ENCODE data around the gene SPAG6.

The SPAG6 gene

DNA sequence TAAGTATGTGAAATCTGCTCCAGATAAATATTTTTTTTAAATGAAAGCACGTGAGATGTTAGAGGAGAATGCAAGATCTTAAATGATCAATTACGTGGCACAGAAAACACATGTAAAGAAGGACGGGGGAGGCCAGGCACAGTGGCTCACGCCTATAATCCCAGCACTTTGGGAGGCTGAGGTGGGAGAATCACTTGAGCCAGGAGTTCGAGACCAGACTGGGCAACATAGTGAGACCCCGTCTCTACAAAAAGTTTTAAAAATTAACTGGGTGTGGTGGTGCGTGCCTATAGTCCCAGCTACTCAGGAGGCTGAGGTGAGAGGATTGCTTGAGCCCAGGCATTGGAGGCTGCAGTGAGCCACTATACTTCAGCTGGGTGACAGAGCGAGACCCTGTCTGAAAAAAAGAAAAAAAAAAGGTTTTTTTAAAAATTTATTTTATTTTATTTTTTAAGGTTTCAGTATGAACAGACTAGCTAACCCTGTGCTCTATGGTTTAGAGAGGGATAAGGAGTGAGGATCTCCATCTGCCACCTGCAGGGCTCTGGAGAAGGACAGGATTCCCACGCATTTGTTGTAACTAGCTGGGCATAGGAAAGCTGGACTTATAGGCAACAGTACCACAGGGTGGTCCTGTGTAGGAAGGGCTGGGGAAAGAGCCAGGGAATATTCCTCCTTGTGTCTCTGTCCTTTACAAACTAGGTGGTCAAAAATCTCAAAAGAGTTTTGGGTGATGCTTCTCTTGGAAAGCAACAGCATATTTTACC is 113.2 kb downstream of the SPAG6 start:
- Histone ChIP-seq H3K27me3 (replicated peaks; ENCODE audit: insufficient read depth, low read length) (no peaks in the 10 kb centered on the region), H4K20me1 (ENCODE audit: insufficient read depth, low read length) (no peaks in the 10 kb centered on the region), H3F3A (ENCODE audit: insufficient read depth, low read length) (no peaks in the 10 kb centered on the region), H2AFZ (ENCODE audit: low read length) (no peak overlapping the region), H3K4me3 (ENCODE audit: low read length) (no peak overlapping the region), H3K4me1 (ENCODE audit: low read length) (no peaks in the 10 kb centered on the region), H3K9ac (ENCODE audit: low read length) (no peak overlapping the region), H3K9me2 (replicated peaks; ENCODE audit: insufficient read depth, low read length) (no peaks in the 10 kb centered on the region), H3K27ac (ENCODE audit: low read length) (no peak overlapping the region), H3K36me3 (replicated peaks; ENCODE audit: insufficient read depth, low read length) (no peaks in the 10 kb centered on the region), H3K9me3 (replicated peaks; ENCODE audit: insufficient read depth, low read length) (no peaks in the 10 kb centered on the region), H3K79me2 (ENCODE audit: low read length) (no peaks in the 10 kb centered on the region), H3K4me2 (ENCODE audit: low read depth, low read length) (no peak overlapping the region)
- DNase-seq = no peak
- TF ChIP-seq EZH2phosphoT487 (IDR thresholded peaks at IDR 0.05; ENCODE audit: low read length) = no peak
- TF ChIP-seq, protein P1, sequence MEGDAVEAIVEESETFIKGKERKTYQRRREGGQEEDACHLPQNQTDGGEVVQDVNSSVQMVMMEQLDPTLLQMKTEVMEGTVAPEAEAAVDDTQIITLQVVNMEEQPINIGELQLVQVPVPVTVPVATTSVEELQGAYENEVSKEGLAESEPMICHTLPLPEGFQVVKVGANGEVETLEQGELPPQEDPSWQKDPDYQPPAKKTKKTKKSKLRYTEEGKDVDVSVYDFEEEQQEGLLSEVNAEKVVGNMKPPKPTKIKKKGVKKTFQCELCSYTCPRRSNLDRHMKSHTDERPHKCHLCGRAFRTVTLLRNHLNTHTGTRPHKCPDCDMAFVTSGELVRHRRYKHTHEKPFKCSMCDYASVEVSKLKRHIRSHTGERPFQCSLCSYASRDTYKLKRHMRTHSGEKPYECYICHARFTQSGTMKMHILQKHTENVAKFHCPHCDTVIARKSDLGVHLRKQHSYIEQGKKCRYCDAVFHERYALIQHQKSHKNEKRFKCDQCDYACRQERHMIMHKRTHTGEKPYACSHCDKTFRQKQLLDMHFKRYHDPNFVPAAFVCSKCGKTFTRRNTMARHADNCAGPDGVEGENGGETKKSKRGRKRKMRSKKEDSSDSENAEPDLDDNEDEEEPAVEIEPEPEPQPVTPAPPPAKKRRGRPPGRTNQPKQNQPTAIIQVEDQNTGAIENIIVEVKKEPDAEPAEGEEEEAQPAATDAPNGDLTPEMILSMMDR (IDR thresholded peaks at IDR 0.05; ENCODE audit: low read length) = no peak
- TF ChIP-seq EZH2 (optimal IDR thresholded peaks at IDR 0.05; ENCODE audit: low read depth, low read length) = no peak

DNA sequence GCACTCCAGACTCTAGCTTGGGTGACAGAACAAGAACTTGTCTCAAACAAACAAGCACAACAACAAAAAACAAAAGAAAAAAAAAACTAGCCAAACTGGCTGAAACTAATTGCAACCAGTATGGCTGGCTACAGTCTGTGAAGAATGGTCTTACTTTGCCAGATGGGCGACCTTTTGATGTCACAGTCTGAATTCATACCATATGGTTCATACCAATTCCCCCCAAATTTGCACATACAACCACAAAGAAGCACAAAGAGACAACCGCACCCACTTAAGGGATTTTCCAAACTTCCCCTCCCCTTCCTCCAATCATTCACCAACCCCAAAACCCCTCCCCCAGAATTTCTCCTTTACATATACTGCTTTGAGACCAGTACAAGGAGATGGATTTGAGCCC is 114.2 kb downstream of the SPAG6 start:
- H4K20me1 ChIP-seq (ENCODE audit: insufficient read depth, low read length) = no peaks in the 10 kb centered on the region
- H3K9me2 ChIP-seq (replicated peaks; ENCODE audit: insufficient read depth, low read length) = no peaks in the 10 kb centered on the region
- H3K9ac ChIP-seq (ENCODE audit: low read length) = no peak overlapping the region
- H3K4me3 ChIP-seq (ENCODE audit: low read length) = no peak overlapping the region
- H3K4me1 ChIP-seq (ENCODE audit: low read length) = no peaks in the 10 kb centered on the region
- H3K27me3 ChIP-seq (replicated peaks; ENCODE audit: insufficient read depth, low read length) = no peaks in the 10 kb centered on the region
- H3K36me3 ChIP-seq (replicated peaks; ENCODE audit: insufficient read depth, low read length) = no peaks in the 10 kb centered on the region
- TF ChIP-seq EZH2 (optimal IDR thresholded peaks at IDR 0.05; ENCODE audit: low read depth, low read length) (no peak), EZH2phosphoT487 (IDR thresholded peaks at IDR 0.05; ENCODE audit: low read length) (no peak)
- TF ChIP-seq, protein P1 (IDR thresholded peaks at IDR 0.05; ENCODE audit: low read length) = no peak
- H3K4me2 ChIP-seq (ENCODE audit: low read depth, low read length) = no peak overlapping the region
- H3K27ac ChIP-seq (ENCODE audit: low read length) = no peak overlapping the region
- no peak for DNase-seq
- H2AFZ ChIP-seq (ENCODE audit: low read length) = no peak overlapping the region
- H3K79me2 ChIP-seq (ENCODE audit: low read length) = no peaks in the 10 kb centered on the region
- H3K9me3 ChIP-seq (replicated peaks; ENCODE audit: insufficient read depth, low read length) = no peaks in the 10 kb centered on the region
- H3F3A ChIP-seq (ENCODE audit: insufficient read depth, low read length) = no peaks in the 10 kb centered on the region

DNA sequence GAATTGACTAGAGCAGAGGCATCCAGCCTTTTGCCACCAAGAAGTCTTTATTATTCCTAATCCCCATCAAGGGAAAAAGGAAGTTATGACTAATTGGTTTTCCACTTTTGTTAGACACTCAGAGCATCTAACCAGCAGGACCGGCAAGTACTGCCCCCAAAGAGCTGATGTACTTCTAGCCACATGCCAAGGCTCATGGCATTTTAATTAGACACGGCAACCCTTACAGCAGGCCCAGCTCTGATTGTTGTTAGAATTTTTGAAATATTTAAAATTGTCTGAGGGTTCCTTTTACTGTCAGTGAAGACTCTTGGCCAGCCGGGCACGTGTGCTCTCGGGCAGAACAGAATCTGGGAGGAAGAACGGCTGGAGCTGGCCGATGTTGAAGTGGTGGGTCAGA is 114.8 kb downstream of the SPAG6 start:
- Histone ChIP-seq H3K9me3 (replicated peaks; ENCODE audit: insufficient read depth, low read length) (no peaks in the 10 kb centered on the region), H3K27ac (ENCODE audit: low read length) (no peak overlapping the region), H2AFZ (ENCODE audit: low read length) (no peak overlapping the region), H3K79me2 (ENCODE audit: low read length) (no peaks in the 10 kb centered on the region), H3K9me2 (replicated peaks; ENCODE audit: insufficient read depth, low read length) (no peaks in the 10 kb centered on the region), H3K4me1 (ENCODE audit: low read length) (no peaks in the 10 kb centered on the region), H3K27me3 (replicated peaks; ENCODE audit: insufficient read depth, low read length) (no peaks in the 10 kb centered on the region), H3K36me3 (replicated peaks; ENCODE audit: insufficient read depth, low read length) (no peaks in the 10 kb centered on the region), H3K4me3 (ENCODE audit: low read length) (no peak overlapping the region), H3K4me2 (ENCODE audit: low read depth, low read length) (no peak overlapping the region), H4K20me1 (ENCODE audit: insufficient read depth, low read length) (no peaks in the 10 kb centered on the region), H3K9ac (ENCODE audit: low read length) (no peak overlapping the region), H3F3A (ENCODE audit: insufficient read depth, low read length) (no peaks in the 10 kb centered on the region)
- TF ChIP-seq, protein P1 (IDR thresholded peaks at IDR 0.05; ENCODE audit: low read length) = no peak
- TF ChIP-seq EZH2phosphoT487 (IDR thresholded peaks at IDR 0.05; ENCODE audit: low read length) = no peak
- no peak for TF ChIP-seq EZH2 (optimal IDR thresholded peaks at IDR 0.05; ENCODE audit: low read depth, low read length)
- no peak for DNase-seq
